HepG2 (cell line): ENCODE results near the gene TBC1D14. TPM values are rescaled to one million over a fixed set of nuclear protein-coding genes. Genes with fewer than 3 reads are reported as not detected.

ENCODE experiments used
- EEA1 ChIP-seq: sonication (generic); formaldehyde crosslinking; IDR thresholded peaks from 2 replicates; pipeline ENCODE4 v1.5.1; 2020; ENCODE audit warnings: mild to moderate bottlenecking, missing genetic modification reagents, borderline replicate concordance
- ELF4 ChIP-seq: sonication (generic); formaldehyde crosslinking; IDR thresholded peaks from 2 replicates; pipeline ENCODE4 v1.5.0; 2020; ENCODE audit warnings: missing genetic modification reagents, mild to moderate bottlenecking, moderate library complexity, borderline replicate concordance
- GATAD1 ChIP-seq: IDR thresholded peaks from 2 replicates; pipeline ENCODE4 v1.6.1; 2016; ENCODE audit warnings: missing genetic modification reagents, missing compliant biosample characterization
- HNF4A ChIP-seq: sonication (generic); formaldehyde crosslinking; IDR thresholded peaks from 2 replicates; pipeline ENCODE4 v1.4.0; 2020; ENCODE audit warnings: missing genetic modification reagents
- KDM1A ChIP-seq: IDR thresholded peaks from 2 replicates; pipeline ENCODE4 v1.6.1; 2016; ENCODE audit warnings: missing compliant biosample characterization
- MED8 ChIP-seq: sonication (generic); formaldehyde crosslinking; IDR thresholded peaks from 2 replicates; pipeline ENCODE4 v1.8.1; 2023; ENCODE audit warnings: mild to moderate bottlenecking, missing genetic modification reagents; ENCODE audit not compliant: insufficient replicate concordance
- NCOA1 ChIP-seq: sonication (generic); formaldehyde crosslinking; IDR thresholded peaks from 2 replicates; pipeline ENCODE4 v1.9.0; 2021; ENCODE audit warnings: missing genetic modification reagents
- NFYC ChIP-seq: IDR thresholded peaks from 2 replicates; pipeline ENCODE4 v1.6.1; 2016; ENCODE audit warnings: missing genetic modification reagents, missing compliant biosample characterization
- ZBTB3 ChIP-seq: sonication (generic); formaldehyde crosslinking; IDR thresholded peaks from 2 replicates; pipeline ENCODE4 v1.4.0; 2020; ENCODE audit warnings: low read depth, mild to moderate bottlenecking, moderate library complexity, missing genetic modification reagents, borderline replicate concordance
- ZNF232 ChIP-seq: sonication (generic); formaldehyde crosslinking; IDR thresholded peaks from 2 replicates; pipeline ENCODE4 v1.4.0; 2020; ENCODE audit warnings: missing genetic modification reagents, borderline replicate concordance
- ZNF253 ChIP-seq: sonication (generic); formaldehyde crosslinking; IDR thresholded peaks from 2 replicates; pipeline ENCODE4 v1.8.0; 2022; ENCODE audit warnings: mild to moderate bottlenecking, missing genetic modification reagents, borderline replicate concordance
- ZNF547 ChIP-seq: sonication (generic); formaldehyde crosslinking; IDR thresholded peaks from 2 replicates; pipeline ENCODE4 v1.5.1; 2020; ENCODE audit warnings: mild to moderate bottlenecking, missing genetic modification reagents
- ZNF549 ChIP-seq: sonication (generic); formaldehyde crosslinking; IDR thresholded peaks from 2 replicates; pipeline ENCODE4 v1.5.0; 2020; ENCODE audit warnings: missing genetic modification reagents
- ZNF607 ChIP-seq: sonication (generic); formaldehyde crosslinking; IDR thresholded peaks from 2 replicates; pipeline ENCODE4 v1.5.1; 2020; ENCODE audit warnings: missing genetic modification reagents, mild to moderate bottlenecking, borderline replicate concordance
- ZNF615 ChIP-seq: sonication (generic); formaldehyde crosslinking; IDR thresholded peaks from 2 replicates; pipeline ENCODE4 v1.5.0; 2020; ENCODE audit warnings: mild to moderate bottlenecking, missing genetic modification reagents, borderline replicate concordance
- ZNF768 ChIP-seq: sonication (generic); formaldehyde crosslinking; IDR thresholded peaks from 2 replicates; pipeline ENCODE4 v1.4.0; 2020; ENCODE audit warnings: missing genetic modification reagents
- ZNF776 ChIP-seq: sonication (generic); formaldehyde crosslinking; IDR thresholded peaks from 2 replicates; pipeline ENCODE4 v1.4.0; 2020; ENCODE audit warnings: mild to moderate bottlenecking, missing genetic modification reagents
- ZNF782 ChIP-seq: sonication (generic); formaldehyde crosslinking; IDR thresholded peaks from 2 replicates; pipeline ENCODE4 v1.4.0; 2020; ENCODE audit warnings: missing genetic modification reagents, mild to moderate bottlenecking, borderline replicate concordance
- polyA plus RNA-seq, 8 experiments: library from polyadenylated mRNA; depleted of rRNA in 3 of 8; stranded (reverse) in 7 of 8; unstranded in 1 of 8; fragments of >200 nt; fragmentation: Illumina TruSeq in 4 of 8; extraction: Trizol in 4 of 8; gene quantifications; 2 replicates each; pipeline versions ENCODE4 v1.2.1 to v1.2.3, GENCODE V29; 2011 to 2016; ENCODE audit warnings: low read depth in 4 of 8, missing spikeins in 1 of 8, mixed read lengths in 1 of 8; ENCODE audit not compliant: insufficient read depth in 1 of 8
- total RNA-seq, 5 experiments: library from RNA; depleted of rRNA; stranded (reverse); fragments of >200 nt; fragmentation: Illumina TruSeq; extraction: Trizol; gene quantifications; 2 replicates each; pipeline ENCODE4 v1.2.3, GENCODE V29; 2016; ENCODE audit warnings: low read depth in 1 of 5
- TF ChIP-seq, protein P1 (sequence below): sonication (generic); formaldehyde crosslinking; IDR thresholded peaks from 2 replicates; pipeline ENCODE4 v1.4.0; 2020; ENCODE audit warnings: missing genetic modification reagents
- TF ChIP-seq, protein P2 (sequence below): sonication (generic); formaldehyde crosslinking; IDR thresholded peaks from 2 replicates; pipeline ENCODE4; 2020; ENCODE audit warnings: missing genetic modification reagents, mild to moderate bottlenecking, borderline replicate concordance
- TF ChIP-seq, protein P3 (sequence below): sonication (generic); formaldehyde crosslinking; IDR thresholded peaks from 2 replicates; pipeline ENCODE4 v1.8.1; 2023; ENCODE audit warnings: mild to moderate bottlenecking, moderate library complexity, missing genetic modification reagents

Gene TBC1D14
- total and polyA plus RNA-seq, 2 of the 13 experiments (the other 11 are each of a cell fraction or from before 2014, with no cell fraction given), result 29.5 to 46.5 TPM

DNA sequence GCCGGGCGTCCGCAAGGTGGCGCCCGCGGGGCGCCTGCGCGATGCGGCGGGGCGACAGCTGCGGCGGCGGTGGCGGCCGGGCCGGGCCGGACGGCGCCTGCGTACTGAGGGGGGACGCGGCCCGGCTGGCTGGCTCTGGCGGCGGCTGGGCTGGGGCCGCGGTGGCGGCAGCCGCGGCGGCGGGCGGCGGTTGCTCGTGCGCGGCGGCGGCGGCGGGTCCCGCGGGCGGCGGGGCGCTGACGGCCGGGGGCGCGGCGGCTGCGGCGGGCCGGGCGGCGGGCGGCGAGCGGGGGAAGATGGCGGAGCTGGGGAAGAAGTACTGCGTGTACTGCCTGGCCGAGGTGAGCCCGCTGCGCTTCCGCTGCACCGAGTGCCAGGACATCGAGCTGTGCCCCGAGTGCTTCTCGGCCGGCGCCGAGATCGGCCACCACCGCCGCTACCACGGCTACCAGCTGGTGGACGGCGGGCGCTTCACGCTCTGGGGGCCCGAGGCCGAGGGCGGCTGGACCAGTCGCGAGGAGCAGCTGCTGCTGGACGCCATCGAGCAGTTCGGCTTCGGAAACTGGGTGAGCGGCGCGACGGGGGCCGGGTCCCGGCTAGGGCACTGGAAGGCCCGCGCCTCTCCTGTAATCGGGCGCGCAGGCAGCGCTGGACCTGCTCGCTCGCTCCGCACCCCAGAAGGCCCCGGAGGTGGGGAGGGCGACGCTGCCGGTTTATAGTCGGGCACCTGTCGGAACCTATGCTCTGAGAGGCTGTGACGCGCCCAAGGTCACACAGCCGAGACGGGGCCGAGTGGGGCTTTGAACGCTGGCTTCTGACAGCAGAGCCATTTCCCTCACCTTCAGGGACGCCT, 133.9 kb downstream of the TBC1D14 start, which contains the start of gene TADA2B (continued):
- TF ChIP-seq, protein P1, sequence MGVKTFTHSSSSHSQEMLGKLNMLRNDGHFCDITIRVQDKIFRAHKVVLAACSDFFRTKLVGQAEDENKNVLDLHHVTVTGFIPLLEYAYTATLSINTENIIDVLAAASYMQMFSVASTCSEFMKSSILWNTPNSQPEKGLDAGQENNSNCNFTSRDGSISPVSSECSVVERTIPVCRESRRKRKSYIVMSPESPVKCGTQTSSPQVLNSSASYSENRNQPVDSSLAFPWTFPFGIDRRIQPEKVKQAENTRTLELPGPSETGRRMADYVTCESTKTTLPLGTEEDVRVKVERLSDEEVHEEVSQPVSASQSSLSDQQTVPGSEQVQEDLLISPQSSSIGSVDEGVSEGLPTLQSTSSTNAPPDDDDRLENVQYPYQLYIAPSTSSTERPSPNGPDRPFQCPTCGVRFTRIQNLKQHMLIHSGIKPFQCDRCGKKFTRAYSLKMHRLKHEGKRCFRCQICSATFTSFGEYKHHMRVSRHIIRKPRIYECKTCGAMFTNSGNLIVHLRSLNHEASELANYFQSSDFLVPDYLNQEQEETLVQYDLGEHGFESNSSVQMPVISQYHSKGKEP (CRISPR knock-in tag), result no peak
- TF ChIP-seq NFYC (CRISPR knock-in tag) (no peak), MED8 (CRISPR knock-in tag) (no peak), ZNF232 (peak; percentile 64; the same call in 1 of the 2 replicates), HNF4A (0 out of 2 replicates have a peak, but pooled peaks have one; percentile 7), ZNF768 (CRISPR knock-in tag) (peak; percentile 95), KDM1A (CRISPR knock-in tag) (no peak), ZNF607 (CRISPR knock-in tag) (0 out of 2 replicates have a peak, but pooled peaks have one; percentile 26), ZNF547 (CRISPR knock-in tag) (peak; percentile 34; the same call in 1 of the 2 replicates), ZNF253 (CRISPR knock-in tag) (no peak), ZNF615 (CRISPR knock-in tag) (no peak), GATAD1 (CRISPR knock-in tag) (no peak), ZNF776 (CRISPR knock-in tag) (peak; percentile 57; the same call in 1 of the 2 replicates), ZNF549 (CRISPR knock-in tag) (peak; percentile 31), ELF4 (CRISPR knock-in tag) (no peak), EEA1 (peak; percentile 46; the same call in 1 of the 2 replicates), ZNF782 (CRISPR knock-in tag) (peak; percentile 55; the same call in 1 of the 2 replicates), NCOA1 (CRISPR knock-in tag) (no peak), ZBTB3 (CRISPR knock-in tag) (no peak)
- TF ChIP-seq, protein P2, sequence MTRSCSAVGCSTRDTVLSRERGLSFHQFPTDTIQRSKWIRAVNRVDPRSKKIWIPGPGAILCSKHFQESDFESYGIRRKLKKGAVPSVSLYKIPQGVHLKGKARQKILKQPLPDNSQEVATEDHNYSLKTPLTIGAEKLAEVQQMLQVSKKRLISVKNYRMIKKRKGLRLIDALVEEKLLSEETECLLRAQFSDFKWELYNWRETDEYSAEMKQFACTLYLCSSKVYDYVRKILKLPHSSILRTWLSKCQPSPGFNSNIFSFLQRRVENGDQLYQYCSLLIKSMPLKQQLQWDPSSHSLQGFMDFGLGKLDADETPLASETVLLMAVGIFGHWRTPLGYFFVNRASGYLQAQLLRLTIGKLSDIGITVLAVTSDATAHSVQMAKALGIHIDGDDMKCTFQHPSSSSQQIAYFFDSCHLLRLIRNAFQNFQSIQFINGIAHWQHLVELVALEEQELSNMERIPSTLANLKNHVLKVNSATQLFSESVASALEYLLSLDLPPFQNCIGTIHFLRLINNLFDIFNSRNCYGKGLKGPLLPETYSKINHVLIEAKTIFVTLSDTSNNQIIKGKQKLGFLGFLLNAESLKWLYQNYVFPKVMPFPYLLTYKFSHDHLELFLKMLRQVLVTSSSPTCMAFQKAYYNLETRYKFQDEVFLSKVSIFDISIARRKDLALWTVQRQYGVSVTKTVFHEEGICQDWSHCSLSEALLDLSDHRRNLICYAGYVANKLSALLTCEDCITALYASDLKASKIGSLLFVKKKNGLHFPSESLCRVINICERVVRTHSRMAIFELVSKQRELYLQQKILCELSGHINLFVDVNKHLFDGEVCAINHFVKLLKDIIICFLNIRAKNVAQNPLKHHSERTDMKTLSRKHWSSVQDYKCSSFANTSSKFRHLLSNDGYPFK, result peak; percentile 32; the same call in 1 of the 2 replicates
- TF ChIP-seq, protein P3, sequence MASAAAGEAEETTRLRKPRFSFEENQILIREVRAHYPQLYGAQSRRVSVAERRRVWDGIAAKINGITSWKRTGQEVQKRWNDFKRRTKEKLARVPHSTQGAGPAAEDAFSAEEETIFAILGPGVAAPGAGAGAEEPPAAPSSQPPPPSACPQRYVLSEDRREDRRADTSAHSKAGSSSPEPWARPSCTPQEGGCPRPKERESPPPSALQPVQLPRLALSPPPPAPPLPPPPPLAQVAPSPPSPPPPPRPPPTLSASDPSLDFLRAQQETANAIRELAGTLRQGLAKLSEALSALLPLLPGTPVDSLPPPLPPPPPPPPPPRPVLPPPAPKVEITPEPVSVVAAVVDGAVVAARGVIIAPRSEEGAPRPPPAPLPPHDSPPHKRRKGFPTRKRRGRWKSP (CRISPR knock-in tag), result 0 out of 2 replicates have a peak, but pooled peaks have one; percentile 24
